ENCODE data around the gene SLC2A5. TPM values are rescaled to one million over a fixed set of nuclear protein-coding genes. Genes with fewer than 3 reads are reported as not detected.

Gene SLC2A5
- total RNA-seq, 3 donors from 2014 or later = 2.3 to 2.8 (median 2.7) TPM

GRCh38 chr1:9018333-9018732 is 51.1 kb downstream of the SLC2A5 start:
- intact Hi-C loops (cut with DNase I; ENCODE audit: low total_unique reads) = no loop called here
- no peak overlapping the region for H3K4me3 ChIP-seq
- H3K4me1 ChIP-seq = no peaks in the 10 kb centered on the region
- no peaks in the 10 kb centered on the region for H3K36me3 ChIP-seq
- H3K27ac ChIP-seq = no peak overlapping the region
- H3K27me3 ChIP-seq = no peaks in the 10 kb centered on the region
- TF ChIP-seq POLR2A (IDR thresholded peaks at IDR 0.05) (no peak), POLR2AphosphoS5 (IDR thresholded peaks at IDR 0.05) (no peak), CTCF (IDR thresholded peaks at IDR 0.05) (no peak)
- no peak for DNase-seq (ENCODE audit: low spot score in 2 of 2)
- H3K9me3 ChIP-seq = no peaks in the 10 kb centered on the region

GRCh38 chr1:9016455-9016854 is 53.0 kb downstream of the SLC2A5 start:
- TF ChIP-seq POLR2AphosphoS5 (IDR thresholded peaks at IDR 0.05) (no peak), CTCF (IDR thresholded peaks at IDR 0.05) (no peak), POLR2A (IDR thresholded peaks at IDR 0.05) (no peak)
- Histone ChIP-seq H3K4me3 (no peak overlapping the region), H3K9me3 (no peaks in the 10 kb centered on the region), H3K27ac (no peak overlapping the region), H3K4me1 (no peaks in the 10 kb centered on the region), H3K27me3 (no peaks in the 10 kb centered on the region), H3K36me3 (no peaks in the 10 kb centered on the region)
- intact Hi-C loops (cut with DNase I; ENCODE audit: low total_unique reads) = no loop called here
- no peak for DNase-seq (ENCODE audit: low spot score in 2 of 2)

- intact Hi-C loops (cut with DNase I; ENCODE audit: low total_unique reads) = no loop called here
- TF ChIP-seq CTCF (IDR thresholded peaks at IDR 0.05) (no peak), POLR2A (IDR thresholded peaks at IDR 0.05) (no peak), POLR2AphosphoS5 (IDR thresholded peaks at IDR 0.05) (no peak)
Measured at GRCh38 chr1:9014475-9015375, 54.7 kb downstream of the SLC2A5 start.

GRCh38 chr1:9013819-9014218 is 55.6 kb downstream of the SLC2A5 start:
- TF ChIP-seq POLR2A (IDR thresholded peaks at IDR 0.05) = no peak
- no peak for TF ChIP-seq CTCF (IDR thresholded peaks at IDR 0.05)
- no peak for TF ChIP-seq POLR2AphosphoS5 (IDR thresholded peaks at IDR 0.05)
- Histone ChIP-seq H3K27ac (no peak overlapping the region), H3K4me3 (no peak overlapping the region), H3K4me1 (no peaks in the 10 kb centered on the region), H3K9me3 (no peaks in the 10 kb centered on the region), H3K27me3 (no peaks in the 10 kb centered on the region), H3K36me3 (no peaks in the 10 kb centered on the region)
- intact Hi-C loops (cut with DNase I; ENCODE audit: low total_unique reads) = no loop called here
- DNase-seq (ENCODE audit: low spot score in 2 of 2) = no peak

More at GRCh38 chr1:9014475-9015375, 54.7 kb downstream of the SLC2A5 start:
- Histone ChIP-seq H3K36me3 (no peaks in the 10 kb centered on the region), H3K27ac (no peak overlapping the region), H3K4me1 (no peaks in the 10 kb centered on the region), H3K9me3 (no peaks in the 10 kb centered on the region), H3K27me3 (no peaks in the 10 kb centered on the region), H3K4me3 (no peak overlapping the region)
- no peak for DNase-seq (ENCODE audit: low spot score in 2 of 2)

GRCh38 chr1:9010781-9011323 is 58.6 kb downstream of the SLC2A5 start:
- peak in 1 of 3 donors; percentile 48 for TF ChIP-seq POLR2AphosphoS5 (IDR thresholded peaks at IDR 0.05)
- TF ChIP-seq CTCF (IDR thresholded peaks at IDR 0.05) = no peak
- Histone ChIP-seq H3K9me3 (no peaks in the 10 kb centered on the region), H3K36me3 (no peaks in the 10 kb centered on the region), H3K4me1 (no peaks in the 10 kb centered on the region), H3K4me3 (no peak overlapping the region), H3K27ac (no peak overlapping the region), H3K27me3 (no peaks in the 10 kb centered on the region)
- intact Hi-C loops (cut with DNase I; ENCODE audit: low total_unique reads) = no loop called here
- DNase-seq (ENCODE audit: low spot score in 2 of 2) = no peak
